ENCODE results near the gene AIFM1.

AIFM1 gene

GRCh38 chrX:130165703-130166502 is at the start of gene AIFM1:
Gene AIFM1, minus strand, starts transcription at chrX:130165841. Its CDS starts 185 bp downstream, at chrX:130165656.
- no peak for FAIRE-seq

GRCh38 chrX:130213376-130213775 is 47.7 kb upstream of the AIFM1 start:
- DNase-seq (ENCODE audit: insufficient read length, low spot score) (no peak), FAIRE-seq (no peak)

More at GRCh38 chrX:130165703-130166502, at the start of gene AIFM1:
- DNase-seq (ENCODE audit: insufficient read length, low spot score), result peak; percentile 67

GRCh38 chrX:130212371-130212770 is 46.7 kb upstream of the AIFM1 start:
- FAIRE-seq (no peak), DNase-seq (ENCODE audit: insufficient read length, low spot score) (no peak)

- DNase-seq (ENCODE audit: insufficient read length, low spot score), result no peak
- no peak for FAIRE-seq
Measured at GRCh38 chrX:130211415-130212186, 46.0 kb upstream of the AIFM1 start.

- no peak for FAIRE-seq
Measured at GRCh38 chrX:130204647-130205046, 39.0 kb upstream of the AIFM1 start.

GRCh38 chrX:130197464-130197863 is 31.8 kb upstream of the AIFM1 start:
- no peak for FAIRE-seq
- no peak for DNase-seq (ENCODE audit: insufficient read length, low spot score)

More at GRCh38 chrX:130204647-130205046, 39.0 kb upstream of the AIFM1 start:
- no peak for DNase-seq (ENCODE audit: insufficient read length, low spot score)

- DNase-seq (ENCODE audit: insufficient read length, low spot score), result peak; percentile 20
- no peak for FAIRE-seq
Measured at GRCh38 chrX:130196466-130196865, 30.8 kb upstream of the AIFM1 start.

GRCh38 chrX:130190801-130191200 is 25.2 kb upstream of the AIFM1 start:
- DNase-seq (ENCODE audit: insufficient read length, low spot score) (no peak), FAIRE-seq (no peak)

GRCh38 chrX:130186651-130187050 is 21.0 kb upstream of the AIFM1 start:
- no peak for DNase-seq (ENCODE audit: insufficient read length, low spot score)
- no peak for FAIRE-seq

- DNase-seq (ENCODE audit: insufficient read length, low spot score) (no peak), FAIRE-seq (no peak)
Measured at GRCh38 chrX:130184857-130185256, 19.2 kb upstream of the AIFM1 start.

GRCh38 chrX:130184168-130184567 is 18.5 kb upstream of the AIFM1 start:
- DNase-seq (ENCODE audit: insufficient read length, low spot score) (no peak), FAIRE-seq (no peak)

GRCh38 chrX:130179579-130180215 is 14.1 kb upstream of the AIFM1 start:
- no peak for FAIRE-seq
- no peak for DNase-seq (ENCODE audit: insufficient read length, low spot score)

GRCh38 chrX:130179170-130179569 is 13.5 kb upstream of the AIFM1 start:
- DNase-seq (ENCODE audit: insufficient read length, low spot score) (no peak), FAIRE-seq (no peak)

- DNase-seq (ENCODE audit: insufficient read length, low spot score) (no peak), FAIRE-seq (no peak)
Measured at GRCh38 chrX:130176942-130177341, 11.3 kb upstream of the AIFM1 start.

- no peak for FAIRE-seq
Measured at GRCh38 chrX:130176354-130176776, 10.7 kb upstream of the AIFM1 start.

GRCh38 chrX:130174937-130175336 is 9.3 kb upstream of the AIFM1 start:
- FAIRE-seq, result no peak
- DNase-seq (ENCODE audit: insufficient read length, low spot score), result no peak

More at GRCh38 chrX:130176354-130176776, 10.7 kb upstream of the AIFM1 start:
- DNase-seq (ENCODE audit: insufficient read length, low spot score), result no peak

GRCh38 chrX:130174045-130174704 is 8.5 kb upstream of the AIFM1 start:
- FAIRE-seq (no peak), DNase-seq (ENCODE audit: insufficient read length, low spot score) (no peak)

- no peak for DNase-seq (ENCODE audit: insufficient read length, low spot score)
- no peak for FAIRE-seq
Measured at GRCh38 chrX:130173190-130173895, 7.7 kb upstream of the AIFM1 start.

- DNase-seq (ENCODE audit: insufficient read length, low spot score) (no peak), FAIRE-seq (no peak)
Measured at GRCh38 chrX:130172127-130172845, 6.6 kb upstream of the AIFM1 start.
